WTC11 (cell line): ENCODE data around the gene VPS41. TPM values are rescaled to one million over a fixed set of nuclear protein-coding genes. Genes with fewer than 3 reads are reported as not detected.

Source experiments
- ATAC-seq: fragments of 200-7000 bp; cut with Tn5 transposase; 2 replicates; pipeline ENCODE4 v1.10.0; 2021; ENCODE audit warnings: mild to moderate bottlenecking, moderate library complexity
- CTCF ChIA-PET: fragments of 300-600 bp; sonication (Branson Sonifier 250); formaldehyde crosslinking; loops from one replicate; lab custom pipeline; 2021; ENCODE audit warnings: antibody characterized with exemption; lab: Charles Lee
- POLR2A ChIA-PET: fragments of 350-600 bp; sonication (Branson Sonifier 250); formaldehyde crosslinking; loops from one replicate; lab custom pipeline; 2021; ENCODE audit warnings: antibody characterized with exemption; lab: Charles Lee
- DNase-seq: peaks from one replicate; pipeline ENCODE4 v3.0.0; 2021; ENCODE audit warnings: low spot score
- H3K27ac Mint-ChIP-seq: 2 replicates; pipeline ENCODE4 v1.8.0; 2021; ENCODE audit warnings: mixed read lengths
- H3K27me3 Mint-ChIP-seq: 2 replicates; pipeline ENCODE4 v1.8.0; 2021; ENCODE audit warnings: low read depth, mild to moderate bottlenecking, moderate library complexity, mixed read lengths
- H3K36me3 Mint-ChIP-seq: 2 replicates; pipeline ENCODE4 v1.8.0; 2021; ENCODE audit warnings: mixed read lengths
- H3K4me1 Mint-ChIP-seq: 2 replicates; pipeline ENCODE4 v1.8.0; 2022; ENCODE audit warnings: mixed read lengths
- H3K4me3 Mint-ChIP-seq: 2 replicates; pipeline ENCODE4 v1.8.0; 2021; ENCODE audit warnings: mild to moderate bottlenecking, moderate library complexity, mixed read lengths
- H3K9me3 Mint-ChIP-seq: 2 replicates; pipeline ENCODE4 v1.8.0; 2021; ENCODE audit warnings: mixed read lengths
- FOXK1 ChIP-seq: sonication (generic); formaldehyde crosslinking; IDR thresholded peaks from 2 replicates; pipeline ENCODE4 v1.8.0; 2022; ENCODE audit warnings: mild to moderate bottlenecking, moderate library complexity, missing genetic modification reagents
- GABPB1 ChIP-seq: sonication (generic); formaldehyde crosslinking; IDR thresholded peaks from 2 replicates; pipeline ENCODE4 v1.8.1; 2023; ENCODE audit warnings: mild to moderate bottlenecking, missing genetic modification reagents
- KAT7 ChIP-seq: sonication (generic); formaldehyde crosslinking; IDR thresholded peaks from 2 replicates; pipeline ENCODE4 v1.8.1; 2023; ENCODE audit warnings: missing genetic modification reagents, mild to moderate bottlenecking, borderline replicate concordance
- NFE2L1 ChIP-seq: sonication (generic); formaldehyde crosslinking; IDR thresholded peaks from 2 replicates; pipeline ENCODE4 v1.8.1; 2023; ENCODE audit warnings: missing genetic modification reagents
- NR1H2 ChIP-seq: sonication (generic); formaldehyde crosslinking; IDR thresholded peaks from 2 replicates; pipeline ENCODE4 v1.9.0; 2021; ENCODE audit warnings: mild to moderate bottlenecking, moderate library complexity, missing genetic modification reagents
- NR2C2 ChIP-seq: sonication (generic); formaldehyde crosslinking; IDR thresholded peaks from 2 replicates; pipeline ENCODE4 v1.8.0; 2022; ENCODE audit warnings: mild to moderate bottlenecking, missing genetic modification reagents
- NR3C1 ChIP-seq: sonication (generic); formaldehyde crosslinking; conservative IDR thresholded peaks from 2 replicates; pipeline ENCODE4 v1.8.1; 2023; ENCODE audit warnings: low read depth, mild to moderate bottlenecking, missing genetic modification reagents
- TP53 ChIP-seq: sonication (generic); formaldehyde crosslinking; IDR thresholded peaks from 2 replicates; pipeline ENCODE4 v1.8.1; 2023; ENCODE audit warnings: mild to moderate bottlenecking, missing genetic modification reagents
- ZBTB21 ChIP-seq: sonication (generic); formaldehyde crosslinking; IDR thresholded peaks from 2 replicates; pipeline ENCODE4 v1.8.1; 2023; ENCODE audit warnings: mild to moderate bottlenecking, missing genetic modification reagents, borderline replicate concordance
- ZNF121 ChIP-seq: sonication (generic); formaldehyde crosslinking; IDR thresholded peaks from 2 replicates; pipeline ENCODE4 v1.8.0; 2023; ENCODE audit warnings: missing genetic modification reagents
- ZNF263 ChIP-seq: sonication (generic); formaldehyde crosslinking; IDR thresholded peaks from 2 replicates; pipeline ENCODE4 v1.8.1; 2022; ENCODE audit warnings: low read depth, mild to moderate bottlenecking, moderate library complexity, missing genetic modification reagents
- ZNF396 ChIP-seq: fragments of 250-450 bp; sonication (Bioruptor Pico); IDR thresholded peaks from 2 replicates; pipeline ENCODE4 v1.8.0; 2021; ENCODE audit warnings: mild to moderate bottlenecking, moderate library complexity, borderline replicate concordance
- total RNA-seq: library from RNA; stranded (reverse); gene quantifications from 3 replicates; pipeline ENCODE4 v1.2.3, GENCODE V29; 2021
- TF ChIP-seq, protein P1 (sequence below): sonication (generic); formaldehyde crosslinking; IDR thresholded peaks from 2 replicates; pipeline ENCODE4 v1.8.0; 2023; ENCODE audit warnings: mild to moderate bottlenecking, missing genetic modification reagents
- TF ChIP-seq, protein P2 (sequence below): sonication (generic); formaldehyde crosslinking; IDR thresholded peaks from 2 replicates; pipeline ENCODE4 v1.8.1; 2023; ENCODE audit warnings: mild to moderate bottlenecking, missing genetic modification reagents, moderate library complexity
- TF ChIP-seq, protein P3 (sequence below): fragments of 250-450 bp; sonication (Bioruptor Pico); IDR thresholded peaks from 2 replicates; pipeline ENCODE4 v1.9.0; 2021; ENCODE audit warnings: mild to moderate bottlenecking, borderline replicate concordance
- TF ChIP-seq, protein P4 (sequence below): sonication (generic); formaldehyde crosslinking; IDR thresholded peaks from 2 replicates; pipeline ENCODE4 v1.8.1; 2023; ENCODE audit warnings: mild to moderate bottlenecking, missing genetic modification reagents
- TF ChIP-seq, protein P5 (sequence below): sonication (generic); formaldehyde crosslinking; IDR thresholded peaks from 2 replicates; pipeline ENCODE4 v1.8.0; 2022; ENCODE audit warnings: mild to moderate bottlenecking, missing genetic modification reagents
- TF ChIP-seq, protein P6 (sequence below): sonication (generic); formaldehyde crosslinking; IDR thresholded peaks from 2 replicates; pipeline ENCODE4 v1.8.1; 2022; ENCODE audit warnings: low read depth, missing genetic modification reagents, borderline replicate concordance

VPS41 gene
- total RNA-seq, 1 experiment from 2014 or later, result 50.3 TPM

DNA sequence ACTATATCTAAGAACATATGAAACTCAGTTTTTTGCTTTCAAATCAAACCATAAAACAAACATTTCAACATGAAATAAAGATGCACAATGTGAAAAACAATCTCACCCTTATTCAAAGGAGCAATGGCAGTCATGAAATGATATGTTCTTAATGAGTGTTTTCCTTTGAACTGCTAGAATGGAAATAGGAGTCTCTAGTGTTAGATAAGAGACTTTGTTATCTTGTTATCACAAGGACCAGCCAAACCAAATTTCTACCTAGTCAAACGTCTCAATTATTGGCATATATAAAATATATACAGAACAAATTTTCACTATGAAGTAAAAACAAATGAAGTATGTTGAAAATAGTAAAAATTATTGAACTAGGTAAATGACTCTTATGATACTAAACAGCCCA, 1.2 kb downstream of the VPS41 start:
- ATAC-seq (no peak), DNase-seq (no peak)
- Mint-ChIP-seq H3K27ac (no peak overlapping the region), H3K36me3 (no peaks in the 10 kb centered on the region), H3K4me3 (peak overlapping the region; percentile 98), H3K4me1 (peaks cover 20% of the 10 kb centered on the region), H3K27me3 (no peaks in the 10 kb centered on the region), H3K9me3 (no peaks in the 10 kb centered on the region)
- TF ChIP-seq, protein P1, sequence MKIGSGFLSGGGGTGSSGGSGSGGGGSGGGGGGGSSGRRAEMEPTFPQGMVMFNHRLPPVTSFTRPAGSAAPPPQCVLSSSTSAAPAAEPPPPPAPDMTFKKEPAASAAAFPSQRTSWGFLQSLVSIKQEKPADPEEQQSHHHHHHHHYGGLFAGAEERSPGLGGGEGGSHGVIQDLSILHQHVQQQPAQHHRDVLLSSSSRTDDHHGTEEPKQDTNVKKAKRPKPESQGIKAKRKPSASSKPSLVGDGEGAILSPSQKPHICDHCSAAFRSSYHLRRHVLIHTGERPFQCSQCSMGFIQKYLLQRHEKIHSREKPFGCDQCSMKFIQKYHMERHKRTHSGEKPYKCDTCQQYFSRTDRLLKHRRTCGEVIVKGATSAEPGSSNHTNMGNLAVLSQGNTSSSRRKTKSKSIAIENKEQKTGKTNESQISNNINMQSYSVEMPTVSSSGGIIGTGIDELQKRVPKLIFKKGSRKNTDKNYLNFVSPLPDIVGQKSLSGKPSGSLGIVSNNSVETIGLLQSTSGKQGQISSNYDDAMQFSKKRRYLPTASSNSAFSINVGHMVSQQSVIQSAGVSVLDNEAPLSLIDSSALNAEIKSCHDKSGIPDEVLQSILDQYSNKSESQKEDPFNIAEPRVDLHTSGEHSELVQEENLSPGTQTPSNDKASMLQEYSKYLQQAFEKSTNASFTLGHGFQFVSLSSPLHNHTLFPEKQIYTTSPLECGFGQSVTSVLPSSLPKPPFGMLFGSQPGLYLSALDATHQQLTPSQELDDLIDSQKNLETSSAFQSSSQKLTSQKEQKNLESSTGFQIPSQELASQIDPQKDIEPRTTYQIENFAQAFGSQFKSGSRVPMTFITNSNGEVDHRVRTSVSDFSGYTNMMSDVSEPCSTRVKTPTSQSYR, result no peak
- TF ChIP-seq NFE2L1 (CRISPR knock-in tag), result no peak
- TF ChIP-seq ZBTB21 (CRISPR knock-in tag), result no peak
- TF ChIP-seq, protein P2, sequence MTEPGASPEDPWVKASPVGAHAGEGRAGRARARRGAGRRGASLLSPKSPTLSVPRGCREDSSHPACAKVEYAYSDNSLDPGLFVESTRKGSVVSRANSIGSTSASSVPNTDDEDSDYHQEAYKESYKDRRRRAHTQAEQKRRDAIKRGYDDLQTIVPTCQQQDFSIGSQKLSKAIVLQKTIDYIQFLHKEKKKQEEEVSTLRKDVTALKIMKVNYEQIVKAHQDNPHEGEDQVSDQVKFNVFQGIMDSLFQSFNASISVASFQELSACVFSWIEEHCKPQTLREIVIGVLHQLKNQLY (CRISPR knock-in tag), result no peak
- no peak for TF ChIP-seq ZNF121 (CRISPR knock-in tag)
- no peak for TF ChIP-seq GABPB1 (CRISPR knock-in tag)
- no peak for TF ChIP-seq KAT7 (CRISPR knock-in tag)
- ChIA-PET POLR2A (no interaction called here), CTCF (no interaction called here)

DNA sequence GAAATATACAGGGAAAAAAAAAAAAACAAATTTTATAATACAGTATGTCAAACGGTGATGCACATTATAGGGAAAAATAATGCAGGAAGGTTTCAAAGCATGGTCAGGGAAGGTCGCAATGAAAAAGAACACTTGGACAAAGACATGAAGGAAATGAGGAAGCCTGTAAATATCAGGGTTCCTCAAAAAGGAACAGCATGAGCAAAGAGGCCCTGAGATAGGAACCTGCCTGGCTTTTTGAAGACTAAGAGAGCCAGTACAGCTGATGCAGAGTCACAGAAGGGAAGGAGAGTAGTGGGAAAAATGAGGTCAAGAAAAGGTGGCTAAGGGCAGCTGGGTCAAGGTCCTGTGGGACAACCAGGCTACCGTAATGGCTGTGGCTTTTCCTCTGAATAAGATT, 1.9 kb downstream of the VPS41 start:
- DNase-seq (no peak), ATAC-seq (no peak)
- Mint-ChIP-seq H3K9me3 (no peaks in the 10 kb centered on the region), H3K27me3 (no peaks in the 10 kb centered on the region), H3K4me3 (peak overlapping the region; percentile 39), H3K27ac (no peak overlapping the region), H3K4me1 (peaks cover 21% of the 10 kb centered on the region), H3K36me3 (no peaks in the 10 kb centered on the region)
- POLR2A ChIA-PET, result no interaction called here
- no peak for TF ChIP-seq NR1H2 (CRISPR knock-in tag)
- no peak for TF ChIP-seq ZNF263
- TF ChIP-seq, protein P3, sequence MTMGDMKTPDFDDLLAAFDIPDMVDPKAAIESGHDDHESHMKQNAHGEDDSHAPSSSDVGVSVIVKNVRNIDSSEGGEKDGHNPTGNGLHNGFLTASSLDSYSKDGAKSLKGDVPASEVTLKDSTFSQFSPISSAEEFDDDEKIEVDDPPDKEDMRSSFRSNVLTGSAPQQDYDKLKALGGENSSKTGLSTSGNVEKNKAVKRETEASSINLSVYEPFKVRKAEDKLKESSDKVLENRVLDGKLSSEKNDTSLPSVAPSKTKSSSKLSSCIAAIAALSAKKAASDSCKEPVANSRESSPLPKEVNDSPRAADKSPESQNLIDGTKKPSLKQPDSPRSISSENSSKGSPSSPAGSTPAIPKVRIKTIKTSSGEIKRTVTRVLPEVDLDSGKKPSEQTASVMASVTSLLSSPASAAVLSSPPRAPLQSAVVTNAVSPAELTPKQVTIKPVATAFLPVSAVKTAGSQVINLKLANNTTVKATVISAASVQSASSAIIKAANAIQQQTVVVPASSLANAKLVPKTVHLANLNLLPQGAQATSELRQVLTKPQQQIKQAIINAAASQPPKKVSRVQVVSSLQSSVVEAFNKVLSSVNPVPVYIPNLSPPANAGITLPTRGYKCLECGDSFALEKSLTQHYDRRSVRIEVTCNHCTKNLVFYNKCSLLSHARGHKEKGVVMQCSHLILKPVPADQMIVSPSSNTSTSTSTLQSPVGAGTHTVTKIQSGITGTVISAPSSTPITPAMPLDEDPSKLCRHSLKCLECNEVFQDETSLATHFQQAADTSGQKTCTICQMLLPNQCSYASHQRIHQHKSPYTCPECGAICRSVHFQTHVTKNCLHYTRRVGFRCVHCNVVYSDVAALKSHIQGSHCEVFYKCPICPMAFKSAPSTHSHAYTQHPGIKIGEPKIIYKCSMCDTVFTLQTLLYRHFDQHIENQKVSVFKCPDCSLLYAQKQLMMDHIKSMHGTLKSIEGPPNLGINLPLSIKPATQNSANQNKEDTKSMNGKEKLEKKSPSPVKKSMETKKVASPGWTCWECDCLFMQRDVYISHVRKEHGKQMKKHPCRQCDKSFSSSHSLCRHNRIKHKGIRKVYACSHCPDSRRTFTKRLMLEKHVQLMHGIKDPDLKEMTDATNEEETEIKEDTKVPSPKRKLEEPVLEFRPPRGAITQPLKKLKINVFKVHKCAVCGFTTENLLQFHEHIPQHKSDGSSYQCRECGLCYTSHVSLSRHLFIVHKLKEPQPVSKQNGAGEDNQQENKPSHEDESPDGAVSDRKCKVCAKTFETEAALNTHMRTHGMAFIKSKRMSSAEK (CRISPR knock-in tag), result no peak
- TF ChIP-seq, protein P4, sequence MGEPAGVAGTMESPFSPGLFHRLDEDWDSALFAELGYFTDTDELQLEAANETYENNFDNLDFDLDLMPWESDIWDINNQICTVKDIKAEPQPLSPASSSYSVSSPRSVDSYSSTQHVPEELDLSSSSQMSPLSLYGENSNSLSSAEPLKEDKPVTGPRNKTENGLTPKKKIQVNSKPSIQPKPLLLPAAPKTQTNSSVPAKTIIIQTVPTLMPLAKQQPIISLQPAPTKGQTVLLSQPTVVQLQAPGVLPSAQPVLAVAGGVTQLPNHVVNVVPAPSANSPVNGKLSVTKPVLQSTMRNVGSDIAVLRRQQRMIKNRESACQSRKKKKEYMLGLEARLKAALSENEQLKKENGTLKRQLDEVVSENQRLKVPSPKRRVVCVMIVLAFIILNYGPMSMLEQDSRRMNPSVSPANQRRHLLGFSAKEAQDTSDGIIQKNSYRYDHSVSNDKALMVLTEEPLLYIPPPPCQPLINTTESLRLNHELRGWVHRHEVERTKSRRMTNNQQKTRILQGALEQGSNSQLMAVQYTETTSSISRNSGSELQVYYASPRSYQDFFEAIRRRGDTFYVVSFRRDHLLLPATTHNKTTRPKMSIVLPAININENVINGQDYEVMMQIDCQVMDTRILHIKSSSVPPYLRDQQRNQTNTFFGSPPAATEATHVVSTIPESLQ (CRISPR knock-in tag), result no peak
- TF ChIP-seq NR3C1 (CRISPR knock-in tag), result no peak
- TF ChIP-seq, protein P5, sequence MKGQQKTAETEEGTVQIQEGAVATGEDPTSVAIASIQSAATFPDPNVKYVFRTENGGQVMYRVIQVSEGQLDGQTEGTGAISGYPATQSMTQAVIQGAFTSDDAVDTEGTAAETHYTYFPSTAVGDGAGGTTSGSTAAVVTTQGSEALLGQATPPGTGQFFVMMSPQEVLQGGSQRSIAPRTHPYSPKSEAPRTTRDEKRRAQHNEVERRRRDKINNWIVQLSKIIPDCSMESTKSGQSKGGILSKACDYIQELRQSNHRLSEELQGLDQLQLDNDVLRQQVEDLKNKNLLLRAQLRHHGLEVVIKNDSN, result no peak
- TF ChIP-seq FOXK1 (CRISPR knock-in tag), result no peak
- TF ChIP-seq, protein P2 (CRISPR knock-in tag), result no peak
- TF ChIP-seq TP53 (CRISPR knock-in tag), result no peak
- TF ChIP-seq, protein P6, sequence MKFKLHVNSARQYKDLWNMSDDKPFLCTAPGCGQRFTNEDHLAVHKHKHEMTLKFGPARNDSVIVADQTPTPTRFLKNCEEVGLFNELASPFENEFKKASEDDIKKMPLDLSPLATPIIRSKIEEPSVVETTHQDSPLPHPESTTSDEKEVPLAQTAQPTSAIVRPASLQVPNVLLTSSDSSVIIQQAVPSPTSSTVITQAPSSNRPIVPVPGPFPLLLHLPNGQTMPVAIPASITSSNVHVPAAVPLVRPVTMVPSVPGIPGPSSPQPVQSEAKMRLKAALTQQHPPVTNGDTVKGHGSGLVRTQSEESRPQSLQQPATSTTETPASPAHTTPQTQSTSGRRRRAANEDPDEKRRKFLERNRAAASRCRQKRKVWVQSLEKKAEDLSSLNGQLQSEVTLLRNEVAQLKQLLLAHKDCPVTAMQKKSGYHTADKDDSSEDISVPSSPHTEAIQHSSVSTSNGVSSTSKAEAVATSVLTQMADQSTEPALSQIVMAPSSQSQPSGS (CRISPR knock-in tag), result no peak
- no peak for TF ChIP-seq NR2C2 (CRISPR knock-in tag)
- no peak for TF ChIP-seq ZNF396 (CRISPR knock-in tag)
- CTCF ChIA-PET, result no interaction called here
